Spinal cord (tissue), 10 donors: ENCODE results near the gene IL4R. TPM values are rescaled to one million over a fixed set of nuclear protein-coding genes. Genes with fewer than 3 reads are reported as not detected.

Experiments used
- DNase-seq, 6 donors: peaks; one replicate each; pipeline versions ENCODE4 v3.0.0 to v3.0.0-alpha.2; 2013 to 2015; ENCODE audit warnings: low spot score in 6 of 6, low read depth in 4 of 6
- H3K27ac ChIP-seq: one replicate; pipeline ENCODE4 v1.5.1; 2013; ENCODE audit warnings: low read depth, low read length, control low read depth
- H3K27me3 ChIP-seq: one replicate; pipeline ENCODE4 v1.6.1; 2013; ENCODE audit warnings: low read length; ENCODE audit not compliant: control insufficient read depth, insufficient read depth
- H3K36me3 ChIP-seq: one replicate; pipeline ENCODE4 v1.6.1; 2013; ENCODE audit warnings: low read length; ENCODE audit not compliant: control insufficient read depth, insufficient read depth
- H3K4me1 ChIP-seq: one replicate; pipeline ENCODE4 v1.6.1; 2013; ENCODE audit warnings: low read length; ENCODE audit not compliant: control insufficient read depth, insufficient read depth
- H3K4me3 ChIP-seq: one replicate; pipeline ENCODE4 v1.5.1; 2013; ENCODE audit warnings: low read depth, low read length, control low read depth
- H3K9me3 ChIP-seq: one replicate; pipeline ENCODE4 v1.6.1; 2013; ENCODE audit warnings: low read length; ENCODE audit not compliant: control insufficient read depth, insufficient read depth
- WGBS: methylation state at CpG from one replicate; pipeline ENCODE4 v1.1.5; 2013; ENCODE audit warnings: missing lambda C conversion rate; ENCODE audit not compliant: insufficient coverage; 5-methylcytosine and 5-hydroxymethylcytosine counted together
- polyA plus RNA-seq, 2 donors: library from polyadenylated mRNA; unstranded; fragments of 120-200 nt; gene quantifications; one replicate each; pipeline ENCODE4 v1.2.1, GENCODE V29; 2013; ENCODE audit not compliant: insufficient read length in 2 of 2
- total RNA-seq, 2 donors: library from RNA; depleted of rRNA in 1 of 2; stranded (reverse); fragments of 120-200 nt in 1 of 2; fragments of >200 nt in 1 of 2; gene quantifications; one replicate each; pipeline versions ENCODE4 v1.2.3 to v1.2.4, GENCODE V29; 2013 to 2014
- donor health status: healthy.

IL4R gene
- total and polyA plus RNA-seq, 4 donors, result 6.1 to 9.8 (median 9.0) TPM

DNA sequence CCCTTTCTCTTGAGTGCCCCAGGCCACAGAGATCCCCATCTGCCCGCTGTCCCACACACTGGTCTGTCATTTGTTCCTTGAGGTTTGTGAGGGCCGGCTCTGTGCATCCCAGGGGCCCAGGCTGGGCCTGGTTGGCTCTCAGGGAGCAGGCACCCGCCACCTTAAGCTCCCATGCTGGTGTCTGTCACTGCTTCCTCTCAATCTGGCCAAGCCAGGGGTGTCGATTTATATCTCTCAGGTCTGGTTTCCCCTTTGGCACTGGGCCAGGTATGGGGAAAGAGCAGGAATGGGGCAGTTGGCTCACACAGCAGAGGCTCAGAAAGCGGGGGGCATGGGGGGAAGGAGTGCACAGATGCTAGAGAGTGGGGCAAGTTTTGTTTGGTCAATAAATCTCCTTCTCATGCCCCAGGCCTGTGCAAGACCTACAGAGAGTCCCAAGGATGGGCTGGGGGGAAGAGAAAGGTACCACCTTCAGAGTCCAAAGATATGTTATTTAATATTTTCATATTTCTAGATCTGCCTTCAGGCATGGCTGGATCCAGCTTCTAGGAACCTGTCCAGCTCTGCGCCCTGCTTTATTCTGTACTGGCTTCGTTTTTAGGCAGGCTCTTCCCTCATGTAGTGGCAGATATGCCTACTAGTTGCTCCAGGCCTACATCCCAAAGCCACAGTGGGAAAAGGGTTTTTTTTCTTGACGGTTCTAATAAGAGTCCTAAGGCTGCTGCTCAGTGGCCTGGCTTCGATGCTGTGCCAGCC lies 34.3 kb downstream of the IL4R start:
- DNase-seq, result no peak
- Histone ChIP-seq H3K4me1 (no peaks in the 10 kb centered on the region), H3K36me3 (peaks cover 3% of the 10 kb centered on the region), H3K9me3 (no peaks in the 10 kb centered on the region), H3K27me3 (no peaks in the 10 kb centered on the region), H3K4me3 (no peak overlapping the region), H3K27ac (no peak overlapping the region)
- WGBS, result 88% methylated on average over 8 of the region's 9 CpGs

GRCh38 chr16:27349276-27349675 lies 35.5 kb downstream of the IL4R start:
- H3K36me3 ChIP-seq, result peaks cover 3% of the 10 kb centered on the region
- no peaks in the 10 kb centered on the region for H3K27me3 ChIP-seq
- no peak overlapping the region for H3K27ac ChIP-seq
- no peak overlapping the region for H3K4me3 ChIP-seq
- DNase-seq, result no peak
- H3K9me3 ChIP-seq, result no peaks in the 10 kb centered on the region
- H3K4me1 ChIP-seq, result no peaks in the 10 kb centered on the region
- WGBS, result 92% methylated on average over 3 of the region's 3 CpGs

DNA sequence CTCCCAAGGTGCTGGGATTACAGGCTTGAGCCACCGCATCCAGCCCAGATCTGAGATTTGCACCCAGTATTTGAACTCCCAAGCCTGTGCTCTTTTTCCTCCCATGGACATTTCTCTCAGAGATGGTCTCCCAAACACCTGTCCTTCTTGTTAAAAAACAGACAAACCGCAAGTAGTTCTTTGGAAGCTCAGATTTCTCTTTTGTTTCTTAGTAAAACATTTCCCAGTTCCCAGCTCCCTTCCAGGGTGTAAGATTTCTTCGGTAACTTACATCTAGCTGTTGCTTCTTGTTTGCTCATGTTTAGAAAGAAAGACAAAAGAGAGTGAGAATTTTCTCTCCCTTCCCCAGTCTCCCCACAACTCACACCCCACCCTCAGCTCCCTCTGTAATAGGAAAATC lies 36.2 kb downstream of the IL4R start:
- no peaks in the 10 kb centered on the region for H3K9me3 ChIP-seq
- no peak overlapping the region for H3K27ac ChIP-seq
- peaks cover 3% of the 10 kb centered on the region for H3K36me3 ChIP-seq
- no peaks in the 10 kb centered on the region for H3K27me3 ChIP-seq
- H3K4me3 ChIP-seq, result no peak overlapping the region
- WGBS, result 86% methylated on average over 2 of the region's 3 CpGs
- DNase-seq, result no peak
- H3K4me1 ChIP-seq, result no peaks in the 10 kb centered on the region

- Histone ChIP-seq H3K9me3 (no peaks in the 10 kb centered on the region), H3K27me3 (no peaks in the 10 kb centered on the region), H3K27ac (no peak overlapping the region), H3K4me1 (no peaks in the 10 kb centered on the region), H3K4me3 (no peak overlapping the region), H3K36me3 (peaks cover 3% of the 10 kb centered on the region)
- DNase-seq, result no peak
- 94% methylated on average over 3 of the region's 6 CpGs for WGBS
Observed at GRCh38 chr16:27351989-27352388, 38.2 kb downstream of the IL4R start.

- Histone ChIP-seq H3K27ac (no peak overlapping the region), H3K4me3 (no peak overlapping the region), H3K4me1 (no peaks in the 10 kb centered on the region), H3K27me3 (no peaks in the 10 kb centered on the region), H3K9me3 (no peaks in the 10 kb centered on the region), H3K36me3 (no peaks in the 10 kb centered on the region)
- no peak for DNase-seq
- 86% methylated on average over 3 of the region's 4 CpGs for WGBS
Observed at GRCh38 chr16:27353853-27354252, 40.1 kb downstream of the IL4R start.

- no peaks in the 10 kb centered on the region for H3K4me1 ChIP-seq
- H3K36me3 ChIP-seq, result no peaks in the 10 kb centered on the region
- no peaks in the 10 kb centered on the region for H3K9me3 ChIP-seq
- no peaks in the 10 kb centered on the region for H3K27me3 ChIP-seq
- no peak for DNase-seq
- no peak overlapping the region for H3K27ac ChIP-seq
- WGBS, result 75% methylated on average over 11 of the region's 12 CpGs
- no peak overlapping the region for H3K4me3 ChIP-seq
Observed at GRCh38 chr16:27355610-27356009, 41.8 kb downstream of the IL4R start.

- Histone ChIP-seq H3K27me3 (no peaks in the 10 kb centered on the region), H3K36me3 (no peaks in the 10 kb centered on the region), H3K27ac (no peak overlapping the region), H3K4me1 (no peaks in the 10 kb centered on the region), H3K4me3 (no peak overlapping the region), H3K9me3 (no peaks in the 10 kb centered on the region)
- WGBS, result 89% methylated on average over 3 of the region's 4 CpGs
- no peak for DNase-seq
Observed at GRCh38 chr16:27356794-27357193, 43.0 kb downstream of the IL4R start.

DNA sequence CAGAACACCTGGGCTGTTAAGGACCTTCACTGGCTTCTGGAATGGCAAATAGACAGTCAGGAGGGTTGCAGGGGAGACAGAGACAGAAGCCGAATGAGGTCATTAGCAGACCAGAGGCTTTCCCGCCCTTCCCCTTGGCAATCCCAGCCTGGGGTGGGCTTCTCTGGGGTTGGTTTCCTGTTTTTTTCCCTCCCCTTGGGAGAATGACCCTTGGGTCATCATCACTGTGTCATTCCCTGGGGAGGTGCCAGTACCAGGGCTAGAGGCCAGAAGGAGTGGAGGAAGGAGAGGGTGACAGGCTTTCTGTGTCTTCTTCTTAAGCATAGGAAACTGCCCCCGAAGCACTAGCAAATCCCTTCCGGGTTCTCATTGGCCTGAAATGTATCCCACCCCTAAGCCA lies 45.3 kb downstream of the IL4R start:
- Histone ChIP-seq H3K9me3 (no peaks in the 10 kb centered on the region), H3K27me3 (no peaks in the 10 kb centered on the region), H3K4me1 (no peaks in the 10 kb centered on the region), H3K4me3 (no peak overlapping the region), H3K27ac (no peak overlapping the region), H3K36me3 (peaks cover 4% of the 10 kb centered on the region)
- WGBS, result 84% methylated on average over 3 of the region's 4 CpGs
- no peak for DNase-seq

DNA sequence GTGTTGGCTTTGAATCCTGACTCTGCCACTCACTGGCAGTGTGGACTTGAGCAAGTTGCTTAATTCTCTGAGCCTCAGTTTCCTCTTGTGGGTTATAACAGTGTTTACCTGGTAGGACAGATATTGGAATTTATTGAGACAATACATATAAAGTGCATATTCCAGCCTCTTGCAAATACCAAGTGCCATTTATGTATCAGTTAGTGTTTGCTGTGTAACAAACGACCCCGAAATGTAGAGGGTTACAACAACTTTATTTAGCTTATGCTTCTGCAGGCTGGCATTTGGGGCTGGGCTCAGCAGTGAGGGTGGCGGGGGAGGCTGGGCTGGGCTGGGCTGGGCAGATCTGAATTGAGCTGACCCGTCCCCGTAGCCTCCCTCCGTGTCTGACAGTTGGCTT lies 45.8 kb downstream of the IL4R start:
- Histone ChIP-seq H3K27ac (no peak overlapping the region), H3K9me3 (no peaks in the 10 kb centered on the region), H3K4me3 (no peak overlapping the region), H3K4me1 (no peaks in the 10 kb centered on the region), H3K36me3 (peaks cover 4% of the 10 kb centered on the region), H3K27me3 (no peaks in the 10 kb centered on the region)
- 86% methylated on average over 1 of the region's 6 CpGs for WGBS
- DNase-seq, result no peak

- Histone ChIP-seq H3K27ac (no peak overlapping the region), H3K36me3 (peaks cover 4% of the 10 kb centered on the region)
- WGBS, result 90% methylated on average over 2 of the region's 3 CpGs
Observed at GRCh38 chr16:27361987-27362386, 48.2 kb downstream of the IL4R start.

More at GRCh38 chr16:27361987-27362386, 48.2 kb downstream of the IL4R start:
- no peak for DNase-seq
- Histone ChIP-seq H3K4me3 (no peak overlapping the region), H3K4me1 (no peaks in the 10 kb centered on the region), H3K9me3 (no peaks in the 10 kb centered on the region), H3K27me3 (no peaks in the 10 kb centered on the region)
